GM19351 (cell line): ENCODE results near the gene EARS2.
A peak's percentile ranks its signal among the peaks of the same experiment; 100 is the strongest.

Experiments used
- ATAC-seq: cut with Tn5 transposase; IDR thresholded peaks from one replicate; pipeline ENCODE4 v1.9.1; 2021; ENCODE audit warnings: mild to moderate bottlenecking, moderate library complexity; ENCODE audit not compliant: unreplicated experiment

EARS2 gene

DNA sequence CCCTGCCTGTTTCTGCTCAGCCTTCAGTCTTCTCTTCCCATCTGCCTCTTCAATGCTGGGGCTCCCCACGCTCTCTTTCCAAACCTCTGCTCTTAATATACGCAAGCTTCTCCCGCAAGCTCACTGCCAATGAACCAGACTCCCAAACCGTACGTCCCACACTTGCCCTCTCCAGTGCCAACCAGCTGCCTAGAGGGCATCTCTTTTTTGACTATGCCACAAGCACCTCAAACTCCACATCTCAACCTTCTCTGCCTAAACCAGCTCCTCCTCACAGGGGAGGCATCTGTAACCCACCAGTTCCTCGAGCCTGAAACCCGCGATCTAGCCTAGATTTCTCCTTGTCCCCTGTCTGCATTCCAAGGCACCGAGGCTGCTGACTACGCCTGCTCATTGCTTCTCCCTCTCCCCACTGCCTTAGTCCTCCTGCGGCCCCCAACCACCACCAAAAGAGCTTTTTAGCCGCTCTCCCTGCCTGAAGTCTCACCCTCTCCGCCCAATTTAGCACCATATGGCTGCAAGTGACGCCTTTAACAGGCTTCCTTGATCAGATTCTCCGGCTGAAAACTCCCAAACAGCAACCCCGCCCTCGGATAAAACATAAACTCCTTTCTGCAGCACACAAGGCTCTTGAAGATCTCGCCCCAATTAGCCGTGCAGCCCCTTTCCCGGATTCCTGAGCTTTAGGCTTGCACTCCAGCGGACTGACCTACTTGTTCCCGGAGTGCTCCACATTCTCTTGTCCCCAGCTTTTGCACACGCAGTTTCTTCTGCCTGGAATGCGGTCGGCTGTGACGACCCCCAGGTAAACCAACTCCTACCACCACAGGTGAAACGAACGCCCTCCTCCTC is 48.3 kb downstream of the EARS2 start:
- ATAC-seq, result no peak

DNA sequence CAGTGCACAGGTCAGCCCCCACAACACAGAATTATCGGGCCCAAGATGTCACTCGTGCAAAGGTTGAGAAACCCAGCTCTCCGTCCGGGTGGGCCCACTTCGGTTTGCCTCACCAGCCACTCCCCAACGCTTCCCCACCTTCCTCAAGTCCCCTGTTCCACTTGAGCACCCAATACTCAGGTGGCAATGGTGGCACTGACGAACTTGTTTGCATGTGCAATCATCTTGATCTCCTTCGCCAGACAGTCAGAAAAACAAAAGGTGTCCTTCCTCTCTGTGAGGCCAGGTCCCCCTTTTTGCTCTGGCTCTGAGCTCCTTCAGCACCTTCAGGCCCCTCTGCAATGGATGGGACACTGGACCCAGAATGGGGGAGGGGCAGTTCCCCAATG is 50.5 kb downstream of the EARS2 start:
- ATAC-seq, result no peak

DNA sequence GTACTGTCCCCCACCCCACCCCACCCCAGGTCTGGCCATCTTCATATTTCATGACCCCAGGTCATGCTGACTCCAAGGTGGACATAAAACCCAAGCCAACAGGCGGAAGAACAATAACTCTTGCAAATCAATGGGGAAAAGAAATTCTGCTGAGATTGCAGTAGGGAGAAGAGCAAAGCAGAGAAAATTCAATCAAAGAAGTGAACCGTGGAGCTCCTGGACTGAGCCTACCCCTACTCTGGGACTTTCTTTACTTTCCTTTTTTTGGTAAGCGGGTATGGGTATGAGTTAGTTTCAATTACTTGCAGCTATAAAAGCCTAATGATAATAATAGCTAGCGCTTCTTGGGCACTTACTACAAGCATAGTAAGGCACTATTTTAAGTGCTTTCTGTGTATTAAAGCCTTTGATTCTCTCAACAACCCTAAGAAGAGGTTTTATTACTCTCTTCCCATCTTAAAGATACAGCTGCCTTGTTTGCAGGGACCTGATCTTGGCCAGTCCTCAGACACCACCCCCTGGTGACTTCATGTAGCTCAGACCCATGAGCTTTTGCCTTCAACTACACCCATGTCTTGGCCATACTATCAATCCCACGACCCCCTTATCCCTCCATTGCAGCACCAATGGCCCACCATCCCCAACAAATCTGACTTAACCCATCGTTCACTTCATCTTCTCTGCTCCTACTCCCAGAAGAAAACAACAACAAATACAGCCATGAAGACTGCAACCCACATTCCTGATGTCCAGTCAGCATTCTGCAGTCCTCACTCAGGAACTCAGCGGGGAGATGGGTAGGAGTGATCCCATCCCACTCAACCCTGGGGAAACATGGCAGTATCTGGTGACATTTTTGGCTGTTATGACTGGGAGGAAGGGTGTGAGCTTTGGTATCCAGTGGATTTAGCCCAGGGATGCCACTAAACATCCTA is 51.2 kb downstream of the EARS2 start:
- no peak for ATAC-seq

DNA sequence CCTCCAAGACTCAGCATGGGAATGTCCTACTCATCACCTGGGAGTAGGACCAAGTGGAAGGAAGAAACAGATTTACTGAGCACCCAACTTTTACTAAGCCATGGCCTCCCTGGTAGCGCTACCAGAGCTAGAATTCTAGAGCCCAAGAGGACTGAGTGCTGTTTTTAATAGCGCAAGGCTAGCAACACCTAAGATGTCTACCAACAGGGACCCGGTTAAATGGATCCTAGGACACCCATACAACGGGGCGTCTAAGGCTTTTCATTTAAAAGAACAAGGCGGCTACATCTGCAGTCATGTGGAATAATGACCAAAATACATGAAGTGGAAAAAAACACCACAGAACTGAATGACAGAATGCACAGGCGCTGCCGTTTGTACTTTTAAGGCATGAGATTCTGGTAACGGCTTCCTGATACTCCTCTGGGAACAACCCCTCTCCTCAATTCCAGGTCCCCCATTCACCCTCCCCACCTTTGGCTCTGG is 51.9 kb downstream of the EARS2 start:
- ATAC-seq, result no peak

DNA sequence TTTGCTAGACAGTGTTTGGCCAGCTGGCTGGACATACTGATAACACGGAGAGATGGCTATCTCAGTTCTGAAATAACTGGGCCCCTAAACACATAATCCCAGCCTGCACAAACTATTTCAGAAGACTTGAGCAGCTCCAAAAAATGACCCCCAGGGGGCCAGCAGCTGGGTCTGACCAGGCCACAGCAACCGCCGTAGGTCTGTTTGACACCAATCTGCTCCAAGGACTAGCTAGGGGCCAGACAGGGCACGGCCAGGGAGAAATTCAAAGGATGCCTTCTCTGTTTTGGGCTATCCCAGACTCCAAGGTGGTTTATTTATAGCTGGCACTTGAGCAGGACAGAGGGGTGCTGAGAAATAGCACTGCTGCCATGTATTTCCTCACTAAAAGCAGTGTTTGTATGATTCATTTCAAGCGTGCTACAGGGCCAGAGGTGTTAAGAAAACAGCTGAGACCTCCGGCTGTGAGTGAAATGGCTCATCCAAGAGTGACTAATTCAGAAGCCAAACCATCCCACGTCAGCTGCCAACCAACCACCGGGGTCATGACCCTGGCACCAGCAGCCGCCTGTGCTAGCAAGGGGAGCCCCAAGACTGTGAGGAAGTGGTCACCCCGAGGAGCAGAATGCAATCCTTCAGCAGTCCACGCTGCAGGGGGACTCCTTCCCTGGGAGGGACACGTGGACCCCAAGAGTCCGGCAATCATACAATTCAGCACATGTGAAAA is 52.5 kb downstream of the EARS2 start:
- ATAC-seq, result peak; percentile 76

DNA sequence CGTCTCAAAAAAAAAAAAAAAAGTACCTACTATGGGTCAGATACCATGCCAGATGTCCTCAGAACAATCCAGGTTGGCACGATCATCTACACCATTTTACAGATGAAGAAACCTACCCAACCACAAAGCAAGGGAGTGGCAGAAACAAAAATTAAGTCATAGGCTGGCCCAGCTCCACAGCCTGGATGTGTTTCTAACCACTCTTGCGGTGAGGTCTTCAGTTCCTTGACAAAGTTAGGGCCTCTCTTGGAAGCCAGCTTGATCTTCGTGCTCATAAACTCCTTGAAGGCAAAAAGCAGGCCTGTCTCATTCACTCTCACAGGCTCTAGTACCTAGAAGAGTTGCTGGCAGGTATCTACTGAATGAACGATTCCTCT is 53.1 kb downstream of the EARS2 start:
- ATAC-seq, result no peak

DNA sequence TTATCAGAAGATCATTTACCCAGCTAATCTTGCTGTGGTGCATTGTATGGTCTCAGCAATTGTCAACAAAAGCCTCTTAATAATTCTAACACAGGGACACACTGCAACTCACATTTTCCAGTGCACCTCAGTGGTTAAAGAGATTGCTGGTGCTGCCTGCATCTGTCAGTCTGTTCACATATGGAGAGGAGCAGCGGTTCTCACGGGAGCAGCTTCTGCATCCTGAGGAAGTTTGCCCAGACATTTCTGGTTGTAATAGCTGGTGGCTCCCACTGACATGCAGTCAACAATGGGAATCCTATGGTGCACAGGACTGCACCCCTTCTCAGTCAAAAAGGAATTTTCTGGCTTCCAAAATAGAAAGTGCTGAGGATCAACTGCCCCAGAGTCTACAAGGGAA is 54.7 kb downstream of the EARS2 start:
- no peak for ATAC-seq

DNA sequence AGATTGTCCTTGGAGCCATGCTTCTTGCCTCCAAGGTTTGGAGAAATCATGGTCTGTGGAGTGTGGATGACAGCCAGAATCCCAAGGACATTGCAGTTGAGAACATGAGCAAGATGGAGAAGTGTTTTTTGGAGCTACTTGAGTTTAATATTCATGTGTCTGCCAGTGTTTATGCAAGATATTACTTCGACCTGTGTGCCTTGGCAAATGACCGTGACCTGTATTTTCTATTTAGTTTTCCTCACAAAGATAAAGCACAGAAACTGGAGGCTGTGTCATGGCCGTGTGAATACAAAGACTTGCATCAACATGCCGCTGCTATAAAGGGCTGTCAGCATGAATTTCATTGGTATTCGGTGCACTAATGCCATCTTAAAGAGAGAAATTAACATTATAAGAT is 55.9 kb downstream of the EARS2 start:
- ATAC-seq, result no peak

DNA sequence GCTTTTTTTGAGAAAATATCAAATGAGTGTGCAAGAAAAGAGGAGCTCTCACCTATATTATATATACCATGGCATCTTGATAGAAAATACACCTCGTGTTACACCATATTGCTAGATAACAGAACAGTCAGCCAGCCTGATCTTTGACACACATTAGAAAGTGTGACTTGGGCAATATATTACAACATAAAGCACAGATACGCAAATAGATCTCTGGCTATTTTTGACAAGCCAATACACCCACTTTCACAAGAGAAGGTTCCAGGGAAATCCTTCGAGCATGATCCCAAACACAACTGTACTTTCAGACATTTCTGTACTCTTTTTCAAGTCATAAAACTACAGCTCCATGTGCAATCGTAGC is 56.3 kb downstream of the EARS2 start:
- no peak for ATAC-seq

DNA sequence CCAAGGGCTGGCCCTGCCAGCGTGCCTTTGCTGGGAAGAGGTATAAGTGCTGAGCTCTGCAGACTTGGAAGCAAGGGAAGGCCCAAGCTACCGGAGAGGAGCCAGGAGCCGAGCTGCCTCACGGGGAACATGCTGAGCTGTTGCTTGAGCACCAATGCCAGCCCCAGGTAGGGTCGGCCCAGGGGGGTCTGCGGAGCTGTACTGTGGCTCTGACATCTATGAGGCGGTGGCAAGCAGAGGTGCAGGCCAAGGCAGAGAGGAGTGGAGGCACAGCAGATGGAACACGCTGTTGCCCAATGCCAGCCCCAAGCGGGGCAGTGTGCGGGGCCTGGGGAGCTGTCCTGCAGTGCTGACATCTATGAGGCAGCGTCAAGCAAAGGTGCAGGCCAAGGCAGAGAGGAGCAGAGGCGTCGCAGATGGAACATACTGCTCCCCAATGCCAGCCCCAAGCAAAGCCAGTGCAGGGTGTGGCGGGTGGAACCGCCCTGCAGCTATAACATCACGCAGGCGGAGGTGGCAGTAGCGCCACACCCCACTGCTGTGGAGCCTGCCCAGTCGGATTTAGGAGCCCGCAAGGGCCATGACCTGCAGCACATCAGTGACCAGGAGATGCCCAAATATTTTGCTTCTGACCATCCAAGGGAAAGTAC is 56.8 kb downstream of the EARS2 start:
- ATAC-seq, result no peak

DNA sequence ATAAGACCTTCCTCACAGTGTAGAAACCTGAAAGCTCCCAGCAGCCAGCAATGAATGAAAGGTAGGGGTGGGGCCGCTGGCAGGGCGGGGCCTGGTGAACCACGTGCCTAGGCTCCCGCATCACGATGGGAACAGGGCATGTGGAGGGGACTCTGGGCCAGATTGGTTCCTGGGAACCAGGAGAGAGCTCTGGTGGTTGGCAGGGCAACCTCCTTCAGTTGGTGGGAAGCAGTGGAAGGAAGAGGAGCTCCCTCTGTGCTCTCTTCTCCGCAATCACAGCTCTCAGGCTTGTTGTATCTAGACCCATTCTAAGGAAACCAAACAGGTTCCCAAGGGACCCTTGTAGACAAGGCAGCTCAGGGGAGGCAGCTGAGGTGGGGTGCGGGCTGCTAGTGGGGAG is 57.3 kb downstream of the EARS2 start:
- ATAC-seq, result no peak

DNA sequence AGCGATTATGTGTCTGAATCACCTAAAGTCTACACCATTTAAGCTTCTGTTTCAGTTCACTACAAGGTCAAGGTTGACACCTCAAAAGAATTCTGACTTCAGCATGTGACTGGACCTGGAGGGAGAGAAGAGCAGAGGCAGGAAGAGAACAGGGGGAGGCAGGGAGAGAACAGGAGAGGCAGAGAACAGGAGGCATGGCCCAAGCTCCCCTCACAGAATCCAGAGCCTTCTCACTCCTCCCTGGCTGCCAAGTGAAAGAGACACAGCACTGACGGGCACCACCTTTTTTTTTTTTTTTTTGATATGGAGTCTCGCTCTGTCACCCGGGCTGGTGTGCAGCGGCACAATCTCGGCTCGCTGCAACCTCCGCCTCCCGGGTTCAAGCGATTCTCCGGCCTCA is 58.3 kb downstream of the EARS2 start:
- no peak for ATAC-seq

DNA sequence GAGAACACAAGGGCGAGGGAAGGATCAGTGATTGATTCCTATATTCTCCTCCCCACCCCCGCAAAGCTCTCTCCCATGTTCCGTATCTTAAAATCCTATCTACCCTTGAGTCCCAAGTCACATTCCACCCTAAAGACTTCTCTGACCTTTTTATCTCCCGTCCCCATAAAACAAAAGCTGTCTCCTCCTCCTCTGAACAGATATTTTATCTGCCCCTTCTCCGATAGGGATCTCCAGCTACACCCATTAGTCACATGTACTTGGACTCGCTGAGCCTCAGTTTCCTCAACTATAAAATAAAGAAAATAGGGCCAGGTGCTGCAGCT is 59.6 kb downstream of the EARS2 start:
- no peak for ATAC-seq

DNA sequence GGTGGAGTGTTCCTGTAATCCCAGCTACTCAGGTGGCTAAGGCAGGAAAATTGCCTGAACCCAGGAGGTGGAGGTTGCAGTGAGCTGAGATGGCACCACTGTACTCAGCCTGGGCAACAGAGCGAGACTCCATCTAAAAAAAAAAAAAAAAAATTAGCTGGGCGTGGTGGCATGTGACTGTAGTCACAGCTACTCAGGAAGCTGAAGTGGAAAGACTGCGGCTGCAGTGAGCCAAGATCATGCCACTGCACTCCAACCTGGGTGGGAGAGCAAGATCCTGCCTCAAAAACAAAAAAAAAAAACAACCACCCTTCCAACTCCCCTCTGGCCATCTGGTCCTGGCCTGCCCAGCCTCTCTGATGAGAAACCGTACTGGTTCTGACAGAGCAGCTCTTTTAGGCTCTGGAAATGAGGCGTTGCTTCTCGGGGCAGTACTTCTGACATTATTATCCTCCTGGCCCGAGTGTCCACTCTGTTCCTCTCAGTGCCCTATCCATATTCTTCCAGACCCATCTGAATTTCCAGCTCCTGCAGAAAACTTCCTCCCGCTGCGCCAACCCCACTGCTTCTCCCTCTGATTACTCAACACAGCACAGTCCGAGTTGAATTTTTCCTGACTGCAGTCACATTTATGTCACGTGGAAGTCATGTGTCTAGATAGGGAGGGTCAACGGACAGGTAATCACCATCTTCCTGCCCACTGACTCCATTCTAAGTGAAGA is 60.2 kb downstream of the EARS2 start:
- no peak for ATAC-seq

DNA sequence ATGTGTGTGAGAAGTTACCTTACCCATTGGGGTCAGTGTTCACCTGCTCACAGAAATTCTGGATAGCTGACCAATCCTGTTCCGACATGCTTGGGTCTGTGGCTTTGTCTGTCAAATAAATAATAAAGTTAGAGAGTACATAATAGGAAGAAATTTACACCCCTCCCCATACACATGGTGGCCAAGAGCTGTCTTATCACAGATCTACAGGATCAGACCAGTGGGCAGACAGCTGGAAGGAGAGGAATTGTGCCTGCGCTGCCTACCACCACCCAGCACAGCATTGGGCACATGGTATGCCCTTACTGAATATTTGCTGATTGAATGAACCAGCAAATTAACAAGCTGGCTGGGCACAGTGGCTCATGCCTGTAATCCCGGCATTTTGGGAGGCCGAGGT is 61.5 kb downstream of the EARS2 start:
- ATAC-seq, result no peak

DNA sequence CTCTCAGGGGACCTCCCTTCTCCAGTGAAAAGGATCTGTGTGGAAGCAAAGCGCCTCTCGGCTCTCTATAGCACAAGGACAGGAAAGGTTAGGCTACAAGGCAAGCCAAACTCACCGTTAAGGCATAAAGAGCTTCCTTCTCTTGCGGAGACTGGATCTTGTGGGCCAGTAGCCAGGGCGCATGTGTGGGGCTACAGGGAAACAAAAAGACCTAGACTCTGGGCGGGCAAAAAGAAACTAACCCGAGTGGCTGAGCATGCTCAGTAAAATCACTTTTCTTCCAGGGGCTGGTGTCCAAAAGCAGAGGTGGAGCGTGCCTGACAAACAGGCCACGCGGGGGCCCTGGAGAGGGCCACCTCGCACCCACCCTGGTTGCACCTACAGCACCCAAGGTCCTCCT is 63.0 kb downstream of the EARS2 start:
- ATAC-seq, result no peak

DNA sequence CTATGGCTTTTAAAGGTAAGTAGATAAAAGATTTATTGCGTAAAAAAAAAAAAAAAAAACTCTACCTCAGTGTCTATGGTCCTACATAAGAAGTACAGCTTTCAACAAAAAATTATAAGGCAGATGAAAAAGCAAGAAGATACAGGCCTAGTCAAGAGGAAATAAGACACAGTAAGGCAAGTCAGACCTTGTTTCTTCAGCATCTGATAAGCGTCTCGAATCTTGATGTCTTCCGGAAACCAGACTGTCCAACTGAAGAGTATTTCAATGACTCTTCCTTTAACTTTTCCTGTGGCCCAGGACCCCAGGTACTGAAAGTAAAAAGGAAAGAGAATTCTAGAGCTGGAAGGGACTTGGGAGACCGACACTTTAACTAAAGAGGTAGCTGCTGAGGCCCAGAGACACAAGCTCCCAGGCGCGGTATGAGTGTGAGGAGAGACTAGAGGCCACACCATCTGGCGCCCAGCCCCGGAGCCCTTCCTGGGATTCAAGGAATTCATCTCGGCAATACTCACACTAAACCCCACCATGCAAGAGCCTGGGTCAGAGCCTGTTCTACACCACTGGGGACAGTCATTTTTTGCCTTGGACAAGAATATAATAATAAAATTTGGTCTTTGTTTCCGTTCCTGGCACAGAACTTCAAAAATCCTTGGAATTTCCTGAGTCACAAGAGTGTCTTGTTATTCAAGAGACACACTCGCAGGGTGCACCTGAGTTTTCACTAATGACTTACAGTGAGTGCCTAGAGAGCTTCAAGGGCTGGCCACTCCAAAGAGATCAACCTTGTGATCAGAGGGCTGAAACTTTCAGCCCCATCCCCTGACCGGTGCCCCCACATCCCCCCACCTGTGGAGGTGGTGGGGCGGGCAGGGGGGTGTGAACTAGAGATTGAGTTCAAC is 65.4 kb downstream of the EARS2 start:
- no peak for ATAC-seq

DNA sequence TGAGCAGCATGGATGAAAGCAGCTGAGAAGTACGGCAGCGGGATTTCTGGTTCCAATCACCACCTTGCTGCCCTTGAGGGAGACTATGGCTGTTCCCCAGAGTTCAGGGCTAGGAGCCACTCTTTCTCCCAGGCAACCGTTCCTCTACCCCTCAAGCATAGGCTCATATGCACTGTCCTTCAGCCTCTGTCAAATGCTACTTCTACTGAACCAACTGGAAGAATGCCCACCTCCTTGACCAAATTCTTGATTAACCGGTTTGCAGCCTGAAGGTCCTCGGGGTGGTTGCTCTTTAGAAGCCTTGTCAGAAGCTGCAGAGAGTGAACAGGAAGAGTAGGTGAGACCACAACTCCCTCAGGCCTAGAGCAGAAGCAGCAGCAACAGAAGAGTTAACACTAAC is 70.7 kb downstream of the EARS2 start:
- no peak for ATAC-seq

DNA sequence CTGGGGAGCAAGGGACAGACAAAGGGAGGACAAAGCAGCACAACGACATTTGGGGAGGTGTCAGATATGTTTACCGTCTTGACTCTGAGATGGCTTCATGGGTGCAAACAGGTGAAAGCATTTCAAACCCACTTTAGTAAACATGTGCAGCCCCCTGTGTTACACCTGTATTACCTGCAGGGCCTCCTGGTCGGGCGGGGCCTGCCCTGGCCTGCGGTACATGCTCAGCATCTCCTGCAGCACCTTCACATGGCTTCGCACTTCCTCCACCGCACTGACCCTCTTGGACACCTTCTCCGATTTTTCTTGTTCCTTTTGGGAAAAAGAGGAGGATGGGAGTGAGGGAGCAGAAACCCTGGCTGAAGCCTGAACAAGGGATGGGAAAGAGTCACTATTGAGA is 71.3 kb downstream of the EARS2 start:
- ATAC-seq, result no peak
